Right lobe of liver (tissue), 6 donors: ENCODE measurements around the gene ENTPD8. TPM values are rescaled to one million over a fixed set of nuclear protein-coding genes. Genes with fewer than 3 reads are reported as not detected.
"Not testable (repeated sequence)": the region's sequence is repeated elsewhere in the genome, so short reads cannot be mapped to it uniquely, and the experiment has no call there.

ENCODE experiments used
- ATAC-seq, 4 donors: fragments of 200-7000 bp; cut with Tn5 transposase; one replicate each; pipeline ENCODE4 v1.9.1; 2020; ENCODE audit warnings: mild to moderate bottlenecking in 4 of 4, moderate library complexity in 4 of 4
- DNase-seq, 3 donors: peaks; one replicate each; pipeline ENCODE4 v3.0.0-alpha.2; 2020
- H3K27ac ChIP-seq, 3 donors: fragments of 200-600 bp; one replicate each; pipeline ENCODE4 v1.8.0; 2022
- H3K27me3 ChIP-seq, 2 donors: fragments of 200-600 bp; one replicate each; pipeline ENCODE4 v1.8.0; 2022
- H3K36me3 ChIP-seq, 4 donors: fragments of 200-600 bp; sonication (generic) in 1 of 4; one replicate each; pipeline versions ENCODE4 v1.5.1 to v1.8.0; 2017 to 2022; ENCODE audit warnings: control low read depth in 1 of 4
- H3K4me1 ChIP-seq, 4 donors: fragments of 200-600 bp; sonication (generic) in 1 of 4; one replicate each; pipeline versions ENCODE4 v1.5.1 to v1.8.0; 2017 to 2022; ENCODE audit warnings: control low read depth in 1 of 4
- H3K4me3 ChIP-seq, 3 donors: fragments of 200-600 bp; one replicate each; pipeline ENCODE4 v1.8.0; 2022
- H3K9me3 ChIP-seq, 4 donors: fragments of 200-600 bp; sonication (generic) in 1 of 4; one replicate each; pipeline versions ENCODE4 v1.5.1 to v1.8.0; 2017 to 2022; ENCODE audit warnings: control low read depth in 1 of 4
- POLR2A ChIP-seq: fragments of 450-650 bp; IDR thresholded peaks from one replicate; pipeline ENCODE4 v1.6.1; 2017; ENCODE audit warnings: antibody characterized with exemption, mild to moderate bottlenecking
- WGBS: methylation state at CpG from one replicate; pipeline ENCODE4 v1.1.6; 2018; ENCODE audit warnings: low coverage, low lambda C conversion rate; ENCODE audit not compliant: insufficient coverage; ENCODE audit errors: missing lambda C conversion rate; 5-methylcytosine and 5-hydroxymethylcytosine counted together
- intact Hi-C, 2 donors: fragments of 100-400 bp; cut with DNase I; formaldehyde crosslinking; loops; one replicate each; pipeline versions ENCODE4 v1.11.2 to v1.14.1; 2022
- total RNA-seq, 6 experiments: library from RNA; depleted of rRNA in 2 of 6; stranded (reverse); fragments of >200 nt in 2 of 6; fragmentation: NEBNext Ultra II Directional in 3 of 6; extraction: Animal tissue kit (Norgen Biotek cat#: 25700) in 3 of 6; gene quantifications; one replicate each; pipeline versions ENCODE4 v1.1.0 to v1.2.4, GENCODE V29; 2016 to 2023
- TF ChIP-seq, protein P1 (sequence below), 4 donors: fragments of 200-600 bp in 3 of 4; fragments of 450-650 bp in 1 of 4; IDR thresholded peaks; one replicate each; pipeline versions ENCODE4 v1.5.1 to v1.8.0; 2016 to 2022; ENCODE audit warnings: antibody characterized with exemption in 4 of 4, mild to moderate bottlenecking in 2 of 4
- donor health status: DM: no; HTN: yes; CAD: no.
- donor health status: DM: no; HTN: no; CAD: no.
- donor health status: DM: no; HTN: no; CAD: no.
- donor health status: DM: no; HTN: yes; CAD: no.
- donor health status: DM: no; HTN: yes; CAD: no.

ENTPD8 gene
- total RNA-seq, 6 experiments from 2014 or later, result 3.3 to 11.5 (median 7.5) TPM

DNA sequence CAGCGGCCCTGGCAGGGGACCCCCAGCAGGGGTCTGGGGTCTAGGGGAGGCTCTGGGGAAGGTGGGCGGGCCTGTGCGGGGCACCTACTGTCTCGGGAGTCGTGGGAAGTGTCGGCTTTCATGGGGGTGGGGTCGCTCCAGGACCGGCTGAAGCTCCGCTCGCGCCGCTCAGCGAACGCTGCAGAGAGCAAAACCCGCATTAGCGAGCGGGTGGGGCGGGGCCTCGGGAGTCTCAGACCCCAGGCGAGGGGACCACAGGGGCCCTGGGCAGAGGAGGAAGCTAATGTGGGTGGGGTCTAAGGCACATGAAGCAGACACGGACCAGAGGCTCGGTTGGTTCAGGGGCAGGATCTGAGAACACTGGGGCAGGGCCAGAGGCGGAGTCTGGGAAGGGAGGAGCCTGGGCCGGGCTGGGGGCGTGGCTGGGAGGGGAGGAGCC, 12.5 kb upstream of the ENTPD8 start:
- Histone ChIP-seq H3K36me3 (peaks cover 0 to 4% (median 0%) of the 10 kb centered on the region in 4 donors), H3K27me3 (no peaks in the 10 kb centered on the region), H3K9me3 (no peaks in the 10 kb centered on the region), H3K27ac (no peak overlapping the region), H3K4me1 (peaks cover 0 to 25% (median 3%) of the 10 kb centered on the region in 4 donors), H3K4me3 (peak overlapping the region in 1 of 3 donors; percentile 27)
- intact Hi-C loops, result no loop called here
- no peak for TF ChIP-seq POLR2A
- TF ChIP-seq, protein P1, sequence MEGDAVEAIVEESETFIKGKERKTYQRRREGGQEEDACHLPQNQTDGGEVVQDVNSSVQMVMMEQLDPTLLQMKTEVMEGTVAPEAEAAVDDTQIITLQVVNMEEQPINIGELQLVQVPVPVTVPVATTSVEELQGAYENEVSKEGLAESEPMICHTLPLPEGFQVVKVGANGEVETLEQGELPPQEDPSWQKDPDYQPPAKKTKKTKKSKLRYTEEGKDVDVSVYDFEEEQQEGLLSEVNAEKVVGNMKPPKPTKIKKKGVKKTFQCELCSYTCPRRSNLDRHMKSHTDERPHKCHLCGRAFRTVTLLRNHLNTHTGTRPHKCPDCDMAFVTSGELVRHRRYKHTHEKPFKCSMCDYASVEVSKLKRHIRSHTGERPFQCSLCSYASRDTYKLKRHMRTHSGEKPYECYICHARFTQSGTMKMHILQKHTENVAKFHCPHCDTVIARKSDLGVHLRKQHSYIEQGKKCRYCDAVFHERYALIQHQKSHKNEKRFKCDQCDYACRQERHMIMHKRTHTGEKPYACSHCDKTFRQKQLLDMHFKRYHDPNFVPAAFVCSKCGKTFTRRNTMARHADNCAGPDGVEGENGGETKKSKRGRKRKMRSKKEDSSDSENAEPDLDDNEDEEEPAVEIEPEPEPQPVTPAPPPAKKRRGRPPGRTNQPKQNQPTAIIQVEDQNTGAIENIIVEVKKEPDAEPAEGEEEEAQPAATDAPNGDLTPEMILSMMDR (IDR thresholded peaks at IDR 0.05), result no peak
- ATAC-seq (peak; percentile 67 to 73 (median 70)), DNase-seq (peak; percentile 85 to 91 (median 87))
- WGBS, result 40% methylated on average over 17 of the region's 25 CpGs

DNA sequence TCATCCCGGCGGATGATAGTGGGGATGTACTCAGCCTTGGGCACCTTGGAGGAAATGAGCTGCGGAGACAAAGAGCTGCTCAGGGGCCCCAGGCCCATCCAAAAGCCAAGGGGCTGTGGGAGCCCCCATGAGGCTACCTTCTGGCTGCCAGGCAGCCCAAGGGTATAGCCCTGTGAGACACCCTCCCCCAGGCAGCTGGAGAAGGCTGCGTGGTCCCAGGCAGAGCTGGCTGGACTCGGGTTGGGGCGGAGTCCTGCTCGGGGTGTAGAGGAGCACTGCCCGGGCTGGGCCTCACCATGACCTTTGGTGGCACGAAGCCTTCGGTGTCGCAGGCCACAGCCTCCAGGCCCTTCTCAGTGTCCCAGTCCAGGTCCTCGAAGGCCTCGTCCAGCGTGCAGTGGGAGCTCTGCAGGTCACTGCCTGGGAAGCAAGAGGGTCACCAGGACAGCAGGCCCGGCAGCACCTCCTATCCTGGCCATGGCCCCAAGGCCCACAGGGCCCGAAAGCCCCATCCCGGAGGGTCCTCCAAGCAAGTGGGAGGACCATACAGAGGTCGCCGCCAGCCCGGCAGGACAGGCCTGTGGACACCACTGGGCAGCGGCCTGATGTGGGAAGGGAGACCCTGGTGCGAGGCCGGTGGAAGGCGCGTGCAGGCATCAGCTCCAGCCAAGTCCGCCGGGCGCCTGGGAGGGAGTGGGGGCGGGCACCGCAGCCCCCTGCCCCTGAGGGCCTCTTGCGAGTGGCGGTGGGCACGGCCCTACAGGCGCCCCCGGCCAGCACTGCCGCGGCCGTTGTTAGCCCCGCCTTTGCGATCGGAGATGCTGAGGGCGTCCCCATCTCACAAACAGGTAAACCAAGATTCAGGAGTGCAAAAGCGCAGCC, 11.8 kb upstream of the ENTPD8 start:
- H3K36me3 ChIP-seq, result peaks cover 0 to 4% (median 0%) of the 10 kb centered on the region in 4 donors

DNA sequence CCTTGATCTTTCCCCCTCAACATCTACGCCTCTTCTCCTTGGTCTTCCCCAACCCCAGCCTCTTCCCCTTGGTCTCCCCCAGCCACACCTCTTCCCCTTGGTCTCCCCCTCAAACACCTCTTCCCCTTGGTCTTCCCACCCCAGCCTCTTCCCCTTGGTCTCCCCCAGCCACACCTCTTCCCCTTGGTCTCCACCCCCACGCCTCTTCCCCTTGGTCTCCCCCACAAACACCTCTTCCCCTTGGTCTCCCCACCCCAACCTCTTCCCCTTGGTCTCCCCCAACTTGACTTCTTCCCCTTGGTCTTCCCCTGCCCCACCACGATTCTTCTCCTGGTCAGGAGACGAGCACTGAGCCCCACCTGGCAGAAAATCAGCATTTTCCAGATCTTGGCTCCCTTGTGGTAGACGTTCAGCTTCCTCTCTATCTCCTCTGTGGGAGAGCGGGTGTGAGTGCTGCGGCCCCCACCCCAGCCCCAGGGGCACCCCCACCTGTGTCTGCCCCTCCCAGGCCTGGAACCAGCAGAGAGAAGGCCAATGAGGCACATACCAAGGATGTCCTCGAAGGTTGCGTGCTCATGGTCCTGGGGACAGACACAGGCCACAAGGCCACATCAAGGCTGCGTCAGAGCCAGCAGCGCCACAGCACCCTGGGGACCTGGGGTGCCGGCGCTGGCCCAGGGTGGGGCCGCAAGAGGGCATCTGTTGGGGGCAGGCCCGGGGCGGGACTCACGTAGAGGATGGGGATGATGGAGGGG, 11.0 kb upstream of the ENTPD8 start:
- peaks cover 0 to 4% (median 0%) of the 10 kb centered on the region in 4 donors for H3K36me3 ChIP-seq
- peak in 2 of 3 donors; percentile 32 to 57 for DNase-seq
- no peak for TF ChIP-seq POLR2A
- TF ChIP-seq, protein P1 (IDR thresholded peaks at IDR 0.05), result no peak
- WGBS, result 77% methylated on average over 10 of the region's 17 CpGs
- H3K9me3 ChIP-seq, result no peaks in the 10 kb centered on the region
- ATAC-seq, result no peak
- no peak overlapping the region for H3K4me3 ChIP-seq
- no peaks in the 10 kb centered on the region for H3K27me3 ChIP-seq
- intact Hi-C loops, result no loop called here
- H3K4me1 ChIP-seq, result peaks cover 0 to 16% (median 3%) of the 10 kb centered on the region in 4 donors
- H3K27ac ChIP-seq, result no peak overlapping the region

More for the DNA sequence above, 11.8 kb upstream of the ENTPD8 start:
- Histone ChIP-seq H3K27me3 (no peaks in the 10 kb centered on the region), H3K4me1 (peaks cover 0 to 18% (median 3%) of the 10 kb centered on the region in 4 donors), H3K9me3 (no peaks in the 10 kb centered on the region), H3K27ac (no peak overlapping the region), H3K4me3 (peak overlapping the region in 1 of 3 donors; percentile 27)
- WGBS, result 77% methylated on average over 10 of the region's 43 CpGs
- no peak for TF ChIP-seq POLR2A
- TF ChIP-seq, protein P1 (IDR thresholded peaks at IDR 0.05), result no peak
- DNase-seq (peak; percentile 51 to 72 (median 65)), ATAC-seq (no peak)
- intact Hi-C loops, result no loop called here

DNA sequence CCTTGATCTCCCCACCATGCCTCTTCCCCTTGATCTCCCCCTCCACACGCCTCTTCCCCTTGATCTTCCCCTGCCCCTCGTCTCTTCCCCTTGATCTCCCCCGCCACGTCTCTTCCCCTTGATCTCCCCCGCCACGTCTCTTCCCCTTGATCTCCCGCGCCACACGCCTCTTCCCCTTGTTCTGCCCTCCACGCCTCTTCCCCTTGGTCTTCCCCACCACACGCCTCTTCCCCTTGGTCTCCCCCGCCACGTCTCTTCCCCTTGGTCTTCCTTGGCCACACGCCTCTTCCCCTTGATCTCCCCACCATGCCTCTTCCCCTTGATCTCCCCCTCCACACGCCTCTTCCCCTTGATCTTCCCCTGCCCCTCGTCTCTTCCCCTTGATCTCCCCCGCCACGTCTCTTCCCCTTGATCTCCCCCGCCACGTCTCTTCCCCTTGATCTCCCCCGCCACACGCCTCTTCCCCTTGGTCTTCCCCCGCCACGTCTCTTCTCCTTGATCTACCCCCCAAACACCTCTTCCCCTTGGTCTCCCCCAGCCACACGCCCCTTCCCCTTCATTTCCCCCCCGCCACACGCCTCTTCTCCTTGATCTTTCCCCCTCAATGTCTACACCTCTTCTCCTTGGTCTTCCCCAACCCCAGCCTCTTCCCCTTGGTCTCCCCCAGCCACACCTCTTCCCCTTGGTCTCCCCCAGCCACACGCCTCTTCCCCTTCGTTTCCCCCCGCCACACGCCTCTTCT, 10.3 kb upstream of the ENTPD8 start:
- ATAC-seq, DNase-seq, H3K4me3 ChIP-seq, intact Hi-C loops, H3K27me3 ChIP-seq, H3K27ac ChIP-seq, H3K9me3 ChIP-seq, H3K36me3 ChIP-seq: not testable (repeated sequence)
- H3K4me1 ChIP-seq, result peaks cover 0 to 11% (median 3%) of the 10 kb centered on the region in 4 donors
- 60% methylated on average over 20 of the region's 31 CpGs for WGBS

DNA sequence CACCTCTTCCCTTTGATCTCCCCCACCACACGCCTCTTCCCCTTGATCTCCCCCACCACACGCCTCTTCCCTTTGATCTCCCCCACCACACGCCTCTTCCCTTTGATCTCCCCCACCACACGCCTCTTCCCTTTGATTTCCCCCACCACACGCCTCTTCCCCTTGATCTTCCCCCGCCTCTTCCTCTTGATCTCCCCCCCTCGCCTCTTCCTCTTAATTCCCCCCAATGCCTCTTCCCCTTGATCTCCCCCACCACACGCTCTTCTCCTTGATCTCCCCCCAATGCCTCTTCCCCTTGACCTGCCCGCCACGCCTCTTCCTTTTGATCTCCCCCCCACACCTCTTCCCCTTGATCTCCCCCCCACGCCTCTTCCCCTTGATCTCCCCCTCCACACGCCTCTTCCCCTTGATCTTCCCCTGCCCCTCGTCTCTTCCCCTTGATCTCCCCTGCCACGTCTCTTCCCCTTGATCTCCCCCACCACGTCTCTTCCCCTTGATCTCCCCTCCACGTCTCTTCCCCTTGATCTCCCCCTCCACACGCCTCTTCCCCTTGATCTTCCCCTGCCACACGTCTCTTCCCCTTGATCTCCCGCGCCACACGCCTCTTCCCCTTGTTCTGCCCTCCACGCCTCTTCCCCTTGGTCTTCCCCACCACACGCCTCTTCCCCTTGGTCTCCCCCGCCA, 9.5 kb upstream of the ENTPD8 start:
- intact Hi-C loops, ATAC-seq, H3K27ac ChIP-seq, DNase-seq, H3K36me3 ChIP-seq, H3K9me3 ChIP-seq, H3K27me3 ChIP-seq, H3K4me3 ChIP-seq: not testable (repeated sequence)
- 78% methylated on average over 22 of the region's 24 CpGs for WGBS
- H3K4me1 ChIP-seq, result peaks cover 0 to 13% (median 3%) of the 10 kb centered on the region in 4 donors
